NCI-H446 treated with DMSO at 0.1 percent for 48 hours (cell line): ENCODE measurements around the gene SNORC.

Experiments
- DNase-seq: peaks from one replicate; lab custom pipeline; 2025; lab: John Stamatoyannopoulos, UW

The SNORC gene

DNA sequence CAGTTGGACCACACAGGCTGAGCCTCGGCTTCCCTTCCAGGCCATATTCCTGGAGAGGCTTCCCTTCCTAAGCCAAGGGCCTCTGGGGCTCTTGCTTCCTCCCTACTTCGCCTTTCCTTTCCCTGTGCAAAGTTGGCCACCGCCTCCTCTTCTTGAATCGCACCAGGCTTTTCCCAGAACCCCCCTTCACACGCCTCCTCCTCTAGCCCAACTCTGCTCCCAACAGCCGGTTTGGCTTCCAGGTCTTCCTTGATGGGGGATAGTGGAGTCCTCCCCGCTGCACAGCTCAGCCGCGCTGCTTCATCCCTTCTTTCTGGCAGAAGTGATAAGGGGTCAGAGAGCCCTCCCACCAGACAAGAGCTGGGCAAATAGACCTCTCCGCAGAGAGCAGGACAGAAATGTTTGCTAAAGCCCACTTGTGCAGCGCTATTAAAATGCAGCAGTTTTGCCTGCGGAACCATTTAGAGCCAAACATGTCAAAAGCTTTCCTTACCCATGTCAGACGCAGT lies 56.4 kb downstream of the SNORC start:
- no peak for DNase-seq

- no peak for DNase-seq
Observed at GRCh38 chr2:232927032-232927792, 57.1 kb downstream of the SNORC start.

DNA sequence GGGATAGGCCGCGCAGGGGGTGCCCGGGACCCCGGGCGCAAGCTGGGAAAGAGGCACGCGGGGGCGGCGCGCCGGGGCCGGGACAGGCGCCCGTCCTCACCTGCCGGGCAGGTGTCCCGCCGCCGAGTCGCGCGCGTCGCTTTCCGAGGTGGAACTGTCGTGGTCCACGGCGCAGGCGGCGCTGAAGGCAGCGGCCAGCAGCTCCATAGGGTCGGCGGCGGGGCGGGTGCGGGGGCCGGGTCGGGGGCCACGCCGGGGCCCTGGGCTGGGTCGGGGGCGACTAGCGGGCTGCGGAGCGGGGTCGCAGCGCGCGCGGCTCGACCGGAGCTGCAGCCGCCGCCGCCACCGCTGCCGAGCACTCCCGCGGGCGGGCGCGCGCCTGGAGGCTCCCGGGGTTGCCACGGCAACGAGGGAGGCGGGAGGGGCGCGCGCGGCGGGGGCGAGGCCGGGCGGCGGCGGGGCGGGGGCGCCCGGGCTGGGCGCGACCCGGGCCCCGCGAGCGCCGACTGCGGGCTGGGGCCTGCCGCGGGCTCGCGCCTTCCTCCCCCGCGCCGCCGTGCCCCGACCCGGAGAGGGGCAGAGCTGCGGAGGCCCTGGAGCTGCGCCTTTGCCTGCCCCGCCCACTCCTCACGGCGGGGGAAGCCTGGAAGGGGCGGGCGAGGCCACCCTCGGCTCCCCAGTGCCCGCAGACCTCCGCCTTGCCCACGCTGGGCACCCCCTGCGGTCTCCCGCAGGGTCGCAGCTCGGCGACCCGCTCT lies 57.9 kb downstream of the SNORC start:
- DNase-seq: no peak
